Activated CD8-positive, alpha-beta T cell treated with anti-CD3 and anti-CD28 coated beads for 36 hours (primary cell): ENCODE results near the gene NTNG1. TPM values are rescaled to one million over a fixed set of nuclear protein-coding genes. Genes with fewer than 3 reads are reported as not detected.
"Not testable (repeated sequence)": the region's sequence is repeated elsewhere in the genome, so short reads cannot be mapped to it uniquely, and the experiment has no call there.

Experiments
- ATAC-seq: fragments of 200-7000 bp; cut with Tn5 transposase; one replicate; pipeline ENCODE4 v1.10.0; 2021; ENCODE audit warnings: mild to moderate bottlenecking, moderate library complexity
- CTCF ChIA-PET: fragments of 350-600 bp; sonication (Branson Sonifier 250); formaldehyde crosslinking; loops from one replicate; lab custom pipeline; 2021; ENCODE audit warnings: antibody characterized with exemption; lab: Charles Lee
- POLR2A ChIA-PET: fragments of 350-600 bp; sonication (Branson Sonifier 250); formaldehyde crosslinking; loops from one replicate; lab custom pipeline; 2021; ENCODE audit warnings: antibody characterized with exemption; lab: Charles Lee
- DNase-seq: peaks from one replicate; pipeline ENCODE4 v3.0.0-alpha.2; 2020
- H3K27ac Mint-ChIP-seq: one replicate; pipeline ENCODE4 v1.8.0; 2021; ENCODE audit warnings: mild to moderate bottlenecking, mixed read lengths
- H3K27me3 Mint-ChIP-seq: one replicate; pipeline ENCODE4 v1.8.0; 2021; ENCODE audit warnings: mixed read lengths
- H3K36me3 Mint-ChIP-seq: one replicate; pipeline ENCODE4 v1.8.0; 2021; ENCODE audit warnings: low read depth, mixed read lengths
- H3K4me1 Mint-ChIP-seq: one replicate; pipeline ENCODE4 v1.8.0; 2021; ENCODE audit warnings: low read depth, mixed read lengths
- H3K4me3 Mint-ChIP-seq: one replicate; pipeline ENCODE4 v1.8.0; 2021; ENCODE audit warnings: mild to moderate bottlenecking, moderate library complexity, mixed read lengths
- H3K9me3 Mint-ChIP-seq: one replicate; pipeline ENCODE4 v1.8.0; 2021; ENCODE audit warnings: mixed read lengths
- CTCF ChIP-seq: fragments of 200-600 bp; IDR thresholded peaks from one replicate; pipeline ENCODE4 v1.8.0; 2022; ENCODE audit warnings: antibody characterized with exemption, mild to moderate bottlenecking
- intact Hi-C: fragments of 100-400 bp; cut with micrococcal nuclease; formaldehyde crosslinking; loops from one replicate; pipeline ENCODE4 v1.10.0; 2022
- total RNA-seq, 2 experiments: library from RNA; stranded (reverse); gene quantifications; one replicate each; pipeline ENCODE4 v1.2.3, GENCODE V29; 2021

Gene NTNG1
- total RNA-seq: 1 to 10 TPM in 1 of 2 experiments, under 1 TPM in 1; 0.96 to 1.0 TPM

DNA sequence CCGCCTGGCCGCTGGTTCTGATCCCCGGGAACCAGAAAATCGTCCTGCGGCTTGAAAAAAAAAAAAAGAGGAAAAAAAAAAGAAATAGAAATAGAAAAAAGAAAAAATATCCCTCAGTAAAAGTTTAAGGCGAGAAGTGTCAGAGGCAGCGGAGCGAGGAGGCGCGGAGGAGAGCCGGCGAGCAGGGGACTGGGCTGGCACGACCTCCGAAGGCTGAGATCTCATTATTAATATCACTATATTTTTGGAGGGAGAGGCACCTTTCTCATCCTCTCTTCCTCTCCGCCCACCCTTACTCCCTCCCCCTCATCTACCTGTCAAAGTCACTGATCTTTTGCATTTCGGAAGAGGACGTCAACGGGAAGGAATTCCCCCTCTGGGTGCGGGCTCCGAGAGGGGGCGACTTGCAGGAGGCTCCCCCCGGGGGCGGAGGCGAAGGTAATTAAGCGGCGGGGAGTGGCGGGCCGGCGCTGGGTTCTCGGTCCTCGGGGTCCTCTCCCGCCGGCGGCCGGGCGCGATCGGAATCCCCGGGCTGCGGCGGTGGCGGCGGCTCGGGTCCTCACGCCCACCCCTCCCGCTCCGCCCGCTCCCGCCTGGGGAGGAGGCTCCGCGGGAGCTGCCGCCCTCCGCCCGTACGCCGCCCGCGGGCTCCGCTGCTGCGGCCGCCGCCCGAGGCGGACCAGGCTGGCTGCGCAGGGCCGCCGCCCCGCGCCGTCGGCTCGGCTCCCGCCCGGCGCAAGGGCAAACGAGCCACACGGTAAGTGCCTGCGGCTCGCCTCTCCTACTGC, at the start of gene NTNG1:
NTNG1 (plus strand) TSS at position 337 of the 788 bp plus-strand sequence.
- H3K27me3 Mint-ChIP-seq: peaks cover 37% of the 10 kb centered on the region
- TF ChIP-seq CTCF: no peak
- POLR2A ChIA-PET: no interaction called here
- intact Hi-C loops: loop anchor here (5.0 kb wide), 1 partner anchor 84 kb away; the partner anchor contains the start of gene PRMT6
- no peaks in the 10 kb centered on the region for H3K36me3 Mint-ChIP-seq
- DNase-seq: peak; percentile 52
- H3K27ac Mint-ChIP-seq: peak within 1 kb of the TSS; percentile 7
- H3K9me3 Mint-ChIP-seq: no peaks in the 10 kb centered on the region
- CTCF ChIA-PET: interaction anchor here (0.6 to 1.5 kb wide), 4 partner anchors 9 to 148 kb away, joined by 3 to 5 read pairs (median 4); no protein-coding TSS in a partner anchor
- H3K4me1 Mint-ChIP-seq: peaks cover 23% of the 10 kb centered on the region
- H3K4me3 Mint-ChIP-seq: peak within 1 kb of the TSS; percentile 77
- ATAC-seq: peak; percentile 41

DNA sequence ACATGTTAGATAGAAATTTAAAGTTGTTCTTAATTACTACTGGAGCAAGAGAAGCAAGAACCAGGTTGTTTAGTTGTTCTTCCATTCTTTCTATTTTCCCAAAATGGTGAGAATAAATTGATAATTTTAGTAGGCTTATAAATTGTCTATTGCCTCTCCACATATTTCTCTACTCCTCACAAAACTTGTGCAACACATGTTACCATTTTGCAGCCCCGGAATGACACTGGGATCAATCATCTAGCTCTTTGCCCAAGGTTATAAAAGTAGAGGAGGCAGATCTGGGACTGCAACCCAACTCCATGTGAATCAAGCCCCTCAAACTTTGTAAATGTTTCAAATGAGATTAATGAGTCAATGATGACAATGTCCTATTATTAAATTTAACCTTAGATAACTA, 49.4 kb upstream of the NTNG1 start:
- Mint-ChIP-seq H3K36me3 (no peaks in the 10 kb centered on the region), H3K4me1 (no peaks in the 10 kb centered on the region), H3K4me3 (no peak overlapping the region), H3K27me3 (peaks cover 12% of the 10 kb centered on the region), H3K27ac (no peak overlapping the region), H3K9me3 (peaks cover 4% of the 10 kb centered on the region)
- DNase-seq (no peak), ATAC-seq (no peak)
- TF ChIP-seq CTCF: no peak
- ChIA-PET POLR2A (no interaction called here), CTCF (no interaction called here)
- intact Hi-C loops: no loop called here

DNA sequence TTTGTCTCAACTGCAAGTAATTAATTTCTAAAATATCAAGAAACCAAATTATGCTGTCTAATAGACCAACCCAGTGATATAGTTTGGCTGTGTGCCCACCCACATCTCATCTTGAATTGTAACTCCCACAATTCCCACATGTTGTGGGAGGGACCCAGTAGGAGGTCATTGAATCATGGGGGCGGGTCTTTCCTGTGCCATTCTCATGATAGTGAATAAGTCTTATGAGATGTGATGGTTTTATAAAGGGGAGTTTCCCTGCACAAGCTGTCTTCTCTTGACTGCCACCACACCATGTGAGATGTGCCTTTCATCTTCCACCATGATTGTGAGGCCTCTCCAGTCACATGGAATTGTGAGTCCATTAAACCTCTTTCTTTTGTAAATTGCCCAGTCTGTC, 47.4 kb upstream of the NTNG1 start:
- H3K36me3 Mint-ChIP-seq, H3K9me3 Mint-ChIP-seq, CTCF ChIA-PET, H3K4me1 Mint-ChIP-seq, intact Hi-C loops, H3K27me3 Mint-ChIP-seq, H3K27ac Mint-ChIP-seq, H3K4me3 Mint-ChIP-seq, POLR2A ChIA-PET: not testable (repeated sequence)
- ATAC-seq (peak; percentile 30), DNase-seq (peak; percentile 11)

GRCh38 chr1:107095647-107096046, 45.2 kb upstream of the NTNG1 start:
- DNase-seq (no peak), ATAC-seq (no peak)
- no peak overlapping the region for H3K27ac Mint-ChIP-seq
- H3K27me3 Mint-ChIP-seq: peaks cover 10% of the 10 kb centered on the region
- H3K36me3 Mint-ChIP-seq: no peaks in the 10 kb centered on the region
- TF ChIP-seq CTCF: no peak
- no peaks in the 10 kb centered on the region for H3K4me1 Mint-ChIP-seq
- H3K9me3 Mint-ChIP-seq: peaks cover 2% of the 10 kb centered on the region
- ChIA-PET CTCF (no interaction called here), POLR2A (no interaction called here)
- intact Hi-C loops: no loop called here
- no peak overlapping the region for H3K4me3 Mint-ChIP-seq

DNA sequence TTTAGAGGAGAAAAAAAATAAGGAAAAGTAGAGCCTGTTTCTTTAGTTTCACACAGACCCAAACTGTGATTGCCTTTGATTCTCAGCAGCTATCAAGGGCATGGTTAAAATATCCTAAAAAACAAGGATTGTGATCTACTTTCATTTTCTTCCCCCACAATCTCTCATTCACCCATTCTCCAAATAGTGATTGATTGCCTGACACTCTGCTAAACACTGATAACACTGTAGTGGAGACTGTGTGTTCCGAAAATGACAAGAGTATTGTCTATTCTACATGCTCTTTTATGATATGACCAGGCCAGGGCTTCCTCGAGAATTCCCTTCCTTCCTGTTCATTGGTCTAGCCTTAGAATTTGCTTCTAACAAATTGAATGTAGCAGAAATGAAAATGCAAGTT, 44.1 kb upstream of the NTNG1 start:
- ChIA-PET POLR2A (no interaction called here), CTCF (no interaction called here)
- peaks cover 14% of the 10 kb centered on the region for H3K27me3 Mint-ChIP-seq
- TF ChIP-seq CTCF: no peak
- no peak overlapping the region for H3K27ac Mint-ChIP-seq
- H3K4me1 Mint-ChIP-seq: peaks cover 5% of the 10 kb centered on the region
- H3K9me3 Mint-ChIP-seq: peaks cover 2% of the 10 kb centered on the region
- no peaks in the 10 kb centered on the region for H3K36me3 Mint-ChIP-seq
- ATAC-seq (no peak), DNase-seq (no peak)
- H3K4me3 Mint-ChIP-seq: no peak overlapping the region
- intact Hi-C loops: no loop called here
